Aorta (tissue), 5 donors: Measurements from ENCODE around the gene ANKRD11. TPM values are rescaled to one million over a fixed set of nuclear protein-coding genes. Genes with fewer than 3 reads are reported as not detected.

Experiments used
- ATAC-seq: fragments of 200-7000 bp; cut with Tn5 transposase; one replicate; pipeline ENCODE4 v1.9.1; 2022; ENCODE audit warnings: moderate library complexity; ENCODE audit not compliant: low FRiP score
- DNase-seq, 2 donors: peaks; one replicate each; pipeline ENCODE4 v3.0.0-alpha.2; 2020
- H3K27ac ChIP-seq, 2 donors: one replicate each; pipeline ENCODE4 v1.5.1; 2013; ENCODE audit warnings: low read length in 2 of 2, mild to moderate bottlenecking in 2 of 2, moderate library complexity in 2 of 2, control low read depth in 1 of 2, inconsistent platforms in 1 of 2, low read depth in 1 of 2
- H3K27me3 ChIP-seq, 2 donors: one replicate each; pipeline ENCODE4 v1.6.1; 2013; ENCODE audit warnings: control low read depth in 1 of 2, low read length in 1 of 2, mild to moderate bottlenecking in 1 of 2, moderate library complexity in 1 of 2; ENCODE audit not compliant: insufficient read depth in 2 of 2, control insufficient read depth in 1 of 2
- H3K36me3 ChIP-seq, 2 donors: one replicate each; pipeline ENCODE4 v1.6.1; 2013; ENCODE audit warnings: control low read depth in 1 of 2, low read length in 1 of 2, mild to moderate bottlenecking in 1 of 2; ENCODE audit not compliant: insufficient read depth in 2 of 2, control insufficient read depth in 1 of 2
- H3K4me1 ChIP-seq, 2 donors: one replicate each; pipeline ENCODE4 v1.6.1; 2013; ENCODE audit warnings: low read length in 2 of 2, control low read depth in 1 of 2, mild to moderate bottlenecking in 1 of 2, moderate library complexity in 1 of 2; ENCODE audit not compliant: insufficient read depth in 2 of 2, control insufficient read depth in 1 of 2
- H3K4me3 ChIP-seq, 2 donors: one replicate each; pipeline ENCODE4 v1.5.1; 2013; ENCODE audit warnings: low read length in 2 of 2, control low read depth in 1 of 2, mild to moderate bottlenecking in 1 of 2
- H3K9me3 ChIP-seq: one replicate; pipeline ENCODE4 v1.6.1; 2013; ENCODE audit warnings: mild to moderate bottlenecking, low read length; ENCODE audit not compliant: control insufficient read depth
- WGBS, 2 donors: extraction: QIAGEN DNeasy Blood & Tissue Kit; methylation state at CpG; one replicate each; pipeline ENCODE4 v1.1.7; 2013; 5-methylcytosine and 5-hydroxymethylcytosine counted together
- intact Hi-C, 2 donors: fragments of 100-400 bp; cut with DNase I; formaldehyde crosslinking; loops; one replicate each; pipeline versions ENCODE4 v1.14.2 to v1.15.0; 2022
- polyA plus RNA-seq, 2 donors: library from polyadenylated mRNA; stranded (reverse); fragments of 200-250 nt; gene quantifications; one replicate each; pipeline ENCODE4 v1.2.3, GENCODE V29; 2013
- total RNA-seq, 2 donors: library from RNA; stranded (reverse); fragmentation: NEBNext Ultra II Directional; extraction: Animal tissue kit (Norgen Biotek cat#: 25700); gene quantifications; one replicate each; pipeline ENCODE4 v1.2.1, GENCODE V29; 2021
- donor health status: healthy with polysubstance abuse.
- donor health status: Bipolar disorder and iron deficiency.
- donor health status: DM: no; HTN: no; CAD: no.
- donor health status: DM: no; HTN: no; CAD: no.
- donor health status: DM: yes; HTN: yes; CAD: no.

Gene ANKRD11
- total and polyA plus RNA-seq, 4 donors = 34.6 to 139 (median 90.1) TPM

DNA sequence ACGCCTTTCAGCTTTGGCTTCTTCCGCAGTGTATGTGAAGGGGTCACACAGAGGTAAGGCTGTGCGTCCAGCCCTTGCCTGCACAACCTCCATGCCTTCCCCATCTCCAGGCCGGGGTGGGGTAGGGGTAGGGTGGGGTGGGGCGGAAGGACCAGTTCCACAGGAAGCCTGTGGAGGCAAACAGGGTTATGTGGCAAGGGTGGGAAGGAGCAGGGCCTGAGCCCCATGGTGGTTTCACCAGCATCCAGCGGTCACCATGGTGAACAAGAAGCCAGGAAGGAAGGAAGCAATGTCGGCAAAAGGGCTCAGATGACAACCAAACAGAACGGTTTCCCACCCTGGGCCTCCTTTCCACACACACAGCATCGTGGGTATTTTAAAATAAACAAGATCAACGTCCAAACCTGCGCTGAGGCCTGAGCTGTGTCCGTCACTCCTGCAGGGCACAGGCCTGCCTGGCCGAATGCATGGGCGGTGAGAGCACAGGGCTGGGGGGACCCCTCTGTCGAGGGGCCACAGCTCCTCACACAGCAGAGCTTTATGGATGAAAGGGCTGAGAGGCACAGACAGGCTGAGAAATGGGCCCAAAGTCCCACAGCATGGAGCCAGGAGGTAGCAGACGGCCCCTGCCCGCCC lies 192.3 kb downstream of the ANKRD11 start:
- H3K27ac ChIP-seq = no peak overlapping the region
- no peaks in the 10 kb centered on the region for H3K36me3 ChIP-seq
- H3K4me3 ChIP-seq = no peak overlapping the region
- no peak for ATAC-seq
- no peaks in the 10 kb centered on the region for H3K27me3 ChIP-seq
- no peak for DNase-seq
- no peaks in the 10 kb centered on the region for H3K4me1 ChIP-seq
- no peaks in the 10 kb centered on the region for H3K9me3 ChIP-seq
- 84% methylated on average over 17 of the region's 17 CpGs for WGBS, 2 donors
- intact Hi-C loops = no loop called here

DNA sequence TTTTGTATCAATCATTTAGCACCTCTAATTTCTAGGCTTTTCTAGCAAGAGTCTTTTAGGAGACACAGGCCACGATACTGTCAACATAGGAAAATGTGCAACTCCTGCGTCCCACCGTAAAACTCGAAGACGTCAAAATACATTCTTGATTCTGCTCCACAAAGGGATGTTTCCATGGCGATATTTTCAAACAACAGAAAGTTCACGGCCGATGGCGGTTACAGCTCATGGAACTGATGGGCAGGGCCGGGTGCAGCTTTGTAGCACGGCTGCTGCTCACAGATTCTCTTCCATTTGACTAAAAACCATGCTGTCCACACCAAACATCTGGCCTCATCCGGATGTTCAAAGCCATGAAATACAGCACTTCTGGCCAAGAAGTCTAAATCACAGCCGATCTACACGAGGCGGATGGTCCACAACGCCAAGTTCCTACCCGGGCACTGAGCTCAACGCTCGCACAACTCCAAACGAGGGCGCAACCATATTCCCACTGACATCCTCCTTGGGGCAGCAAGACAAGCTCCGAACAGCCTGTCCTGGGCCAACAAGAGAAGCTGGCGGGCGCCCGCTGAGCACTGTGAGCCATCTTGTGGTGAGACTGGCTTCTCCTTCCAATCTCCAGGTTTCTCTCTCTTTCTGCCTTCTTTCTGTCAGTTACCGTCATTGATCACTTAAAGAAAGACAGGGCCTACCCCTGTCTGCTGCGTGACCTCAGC lies 193.0 kb downstream of the ANKRD11 start:
- no peak for ATAC-seq
- H3K27ac ChIP-seq = no peak overlapping the region
- H3K9me3 ChIP-seq = no peaks in the 10 kb centered on the region
- H3K4me1 ChIP-seq = no peaks in the 10 kb centered on the region
- intact Hi-C loops = no loop called here
- no peak for DNase-seq
- H3K27me3 ChIP-seq = no peaks in the 10 kb centered on the region
- 78 to 83% methylated on average over 27 of the region's 27 CpGs for WGBS, 2 donors
- H3K36me3 ChIP-seq = no peaks in the 10 kb centered on the region
- H3K4me3 ChIP-seq = no peak overlapping the region

- DNase-seq (no peak), ATAC-seq (no peak)
- intact Hi-C loops = no loop called here
- H3K36me3 ChIP-seq = no peaks in the 10 kb centered on the region
- no peaks in the 10 kb centered on the region for H3K27me3 ChIP-seq
- no peaks in the 10 kb centered on the region for H3K9me3 ChIP-seq
- no peak overlapping the region for H3K4me3 ChIP-seq
- H3K4me1 ChIP-seq = no peaks in the 10 kb centered on the region
- 89 to 92% methylated on average over 6 of the region's 6 CpGs for WGBS, 2 donors
- H3K27ac ChIP-seq = no peak overlapping the region
Measured at GRCh38 chr16:89295915-89296314, 194.4 kb downstream of the ANKRD11 start.

DNA sequence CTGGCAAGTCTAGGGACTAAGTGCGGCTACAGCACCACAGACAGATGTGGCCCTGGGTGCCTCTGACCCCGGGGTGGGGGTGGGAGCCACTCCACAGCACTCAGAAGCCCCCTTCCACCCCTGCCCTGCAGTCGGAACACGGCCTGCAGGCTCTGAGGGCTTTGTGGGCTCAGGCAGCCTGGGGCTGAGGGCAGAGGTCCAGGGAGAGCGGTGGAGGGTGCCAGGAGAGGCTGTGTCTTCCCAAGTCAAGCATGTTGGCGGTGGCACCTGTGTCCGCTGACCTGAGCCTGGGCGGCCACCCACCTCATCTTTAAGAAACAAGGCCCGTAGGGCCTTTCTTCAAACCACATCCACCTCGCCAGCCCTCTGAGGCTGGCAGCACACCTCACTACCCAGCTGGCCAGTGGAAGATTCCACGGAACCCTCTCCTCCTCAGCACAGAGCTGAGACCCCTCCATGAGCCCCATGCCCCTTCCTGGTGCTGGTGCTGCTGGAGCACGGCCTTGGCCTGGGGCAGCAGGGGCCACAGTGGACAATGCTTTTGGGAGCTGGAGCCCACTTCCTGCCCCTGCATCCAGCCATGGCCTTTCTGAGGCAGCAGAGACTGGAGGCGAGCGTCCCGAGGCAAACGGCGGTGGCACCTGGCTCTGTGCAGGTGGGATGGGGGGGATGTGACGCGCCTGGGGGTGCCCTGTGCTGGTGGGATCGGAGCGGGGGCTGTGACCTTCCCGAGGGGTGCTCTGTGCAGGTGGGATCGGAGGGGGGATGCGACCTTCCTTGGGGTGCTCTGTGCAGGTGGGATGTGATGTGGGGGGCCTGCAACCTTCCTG lies 195.1 kb downstream of the ANKRD11 start:
- H3K4me1 ChIP-seq = no peaks in the 10 kb centered on the region
- no peak overlapping the region for H3K27ac ChIP-seq
- intact Hi-C loops = no loop called here
- no peak overlapping the region for H3K4me3 ChIP-seq
- no peaks in the 10 kb centered on the region for H3K27me3 ChIP-seq
- ATAC-seq (no peak), DNase-seq (no peak)
- H3K9me3 ChIP-seq = no peaks in the 10 kb centered on the region
- H3K36me3 ChIP-seq = no peaks in the 10 kb centered on the region
- 90 to 95% methylated on average over 24 of the region's 24 CpGs for WGBS, 2 donors

DNA sequence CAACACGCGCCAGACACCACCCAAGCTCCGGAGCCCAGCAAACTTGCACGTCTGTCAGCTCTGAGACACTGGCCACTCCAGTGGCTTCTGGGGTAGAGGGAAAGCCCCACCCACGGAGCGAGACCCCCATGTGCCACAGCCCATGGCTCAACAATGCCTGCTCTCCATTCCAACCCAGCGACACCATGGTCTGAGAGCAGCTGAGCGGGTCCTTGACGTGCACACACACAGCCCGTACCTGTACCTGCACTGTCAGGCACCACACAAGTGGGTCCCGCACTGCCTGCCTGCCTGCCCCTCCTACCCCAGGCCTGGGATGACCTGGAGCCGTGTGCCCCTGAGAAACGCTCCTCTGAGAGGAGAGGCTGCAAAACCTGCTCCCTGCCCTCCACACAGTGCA lies 195.9 kb downstream of the ANKRD11 start:
- H3K4me3 ChIP-seq = no peak overlapping the region
- no peaks in the 10 kb centered on the region for H3K27me3 ChIP-seq
- 82 to 85% methylated on average over 13 of the region's 13 CpGs for WGBS, 2 donors
- H3K4me1 ChIP-seq = no peaks in the 10 kb centered on the region
- H3K9me3 ChIP-seq = no peaks in the 10 kb centered on the region
- no peak overlapping the region for H3K27ac ChIP-seq
- ATAC-seq = no peak
- H3K36me3 ChIP-seq = no peaks in the 10 kb centered on the region
- no peak for DNase-seq
- intact Hi-C loops = no loop called here

GRCh38 chr16:89293276-89294143 lies 196.9 kb downstream of the ANKRD11 start:
- no peaks in the 10 kb centered on the region for H3K27me3 ChIP-seq
- H3K36me3 ChIP-seq = no peaks in the 10 kb centered on the region
- H3K4me3 ChIP-seq = no peak overlapping the region
- ATAC-seq (no peak), DNase-seq (no peak)
- WGBS, 2 donors = 84 to 87% methylated on average over 27 to 28 of the region's 28 CpGs
- H3K9me3 ChIP-seq = no peaks in the 10 kb centered on the region
- no peak overlapping the region for H3K27ac ChIP-seq
- intact Hi-C loops = no loop called here
- no peaks in the 10 kb centered on the region for H3K4me1 ChIP-seq

DNA sequence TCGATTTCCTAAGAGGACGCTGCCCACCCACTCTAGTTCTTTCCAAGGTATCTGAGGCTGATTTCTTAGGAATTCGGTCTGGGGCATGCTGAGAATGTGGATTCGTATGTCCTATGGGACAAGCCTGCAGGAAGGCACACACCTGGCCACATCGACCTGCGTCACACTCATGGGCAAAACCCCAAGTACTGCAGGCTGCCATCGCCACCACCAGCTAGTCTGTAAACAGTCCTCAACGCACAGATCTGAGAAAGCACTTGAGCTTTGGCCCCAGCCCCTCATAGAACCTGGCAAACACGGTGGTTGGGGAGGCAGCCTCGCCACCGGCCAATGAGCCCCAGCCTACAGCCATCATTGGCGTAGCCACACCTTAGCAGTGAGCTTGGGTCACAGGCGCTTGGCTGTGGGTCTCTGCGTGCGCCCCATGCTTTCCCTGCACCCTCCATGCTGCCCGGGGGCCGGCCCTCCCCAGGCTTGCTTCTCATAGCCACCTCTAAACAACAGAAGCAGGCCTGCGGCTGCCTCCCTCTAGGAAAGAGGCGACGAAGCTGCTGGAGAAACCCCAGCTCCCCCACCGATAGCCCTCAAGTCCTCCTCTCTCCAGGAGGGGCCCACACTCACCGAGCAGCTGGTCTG lies 197.8 kb downstream of the ANKRD11 start:
- no peaks in the 10 kb centered on the region for H3K27me3 ChIP-seq
- intact Hi-C loops = no loop called here

GRCh38 chr16:89291776-89292175 lies 198.6 kb downstream of the ANKRD11 start:
- WGBS, 2 donors = 74 to 82% methylated on average over 12 to 13 of the region's 13 CpGs
- ATAC-seq (no peak), DNase-seq (no peak)
- intact Hi-C loops = no loop called here
- no peaks in the 10 kb centered on the region for H3K27me3 ChIP-seq
- H3K4me3 ChIP-seq = no peak overlapping the region
- no peak overlapping the region for H3K27ac ChIP-seq
- H3K4me1 ChIP-seq = no peaks in the 10 kb centered on the region
- H3K36me3 ChIP-seq = no peaks in the 10 kb centered on the region
- H3K9me3 ChIP-seq = no peaks in the 10 kb centered on the region

More for the DNA sequence above, 197.8 kb downstream of the ANKRD11 start:
- Histone ChIP-seq H3K27ac (no peak overlapping the region), H3K4me1 (no peaks in the 10 kb centered on the region), H3K4me3 (no peak overlapping the region), H3K9me3 (no peaks in the 10 kb centered on the region), H3K36me3 (no peaks in the 10 kb centered on the region)
- DNase-seq (no peak), ATAC-seq (no peak)
- 80 to 82% methylated on average over 22 of the region's 22 CpGs for WGBS, 2 donors
